HEK293T (cell line): Measurements from ENCODE around the gene CFAP45.

Experiments
- ARNT ChIP-seq: fragments of 450-650 bp; IDR thresholded peaks from 2 replicates; pipeline ENCODE4 v1.6.1; 2017; ENCODE audit warnings: mild to moderate bottlenecking
- BHLHE40 ChIP-seq: fragments of 450-650 bp; IDR thresholded peaks from 2 replicates; pipeline ENCODE4 v1.6.1; 2016; ENCODE audit warnings: mild to moderate bottlenecking, moderate library complexity, borderline replicate concordance
- FOXA1 ChIP-seq: fragments of 450-650 bp; IDR thresholded peaks from 2 replicates; pipeline ENCODE4 v1.6.1; 2016; ENCODE audit warnings: mild to moderate bottlenecking
- FOXM1 ChIP-seq: fragments of 450-650 bp; IDR thresholded peaks from 2 replicates; pipeline ENCODE4 v1.6.1; 2017; ENCODE audit warnings: mild to moderate bottlenecking, borderline replicate concordance
- PKNOX1 ChIP-seq: fragments of 450-650 bp; IDR thresholded peaks from 2 replicates; pipeline ENCODE4 v1.6.1; 2016
- SP1 ChIP-seq: fragments of 450-650 bp; IDR thresholded peaks from 2 replicates; pipeline ENCODE4 v1.6.1; 2017
- SUZ12 ChIP-seq: fragments of 450-650 bp; IDR thresholded peaks from 2 replicates; pipeline ENCODE4 v1.6.1; 2016; ENCODE audit warnings: mild to moderate bottlenecking

DNA sequence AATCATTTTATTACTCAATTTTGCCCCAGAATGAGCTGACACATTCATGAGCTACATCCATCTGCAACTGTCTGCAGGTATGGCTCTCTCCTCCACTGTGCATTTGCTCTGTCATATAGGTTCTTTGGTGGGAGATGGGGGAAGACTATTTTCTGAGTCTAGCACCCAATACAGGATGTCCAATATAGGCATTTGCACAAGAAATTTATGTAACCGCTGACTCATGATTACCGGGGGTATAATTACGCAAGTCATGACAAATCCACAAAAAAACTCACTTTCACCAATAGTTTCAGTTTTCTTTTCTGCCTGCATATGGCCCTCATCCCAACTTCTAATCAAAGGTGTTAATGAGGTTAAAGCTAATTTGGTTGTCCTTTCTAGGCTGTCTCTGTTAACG lies 20.0 kb downstream of the CFAP45 start:
- TF ChIP-seq FOXM1 (no peak), SP1 (no peak), PKNOX1 (no peak), SUZ12 (no peak), BHLHE40 (no peak), ARNT (no peak), FOXA1 (no peak)
